GF-D8 (cell line): ENCODE measurements around the gene TSPAN8.
"Not testable (repeated sequence)": the region's sequence is repeated elsewhere in the genome, so short reads cannot be mapped to it uniquely, and the experiment has no call there.

ENCODE experiments used
- DNase-seq: peaks from one replicate; lab custom pipeline; 2025; lab: John Stamatoyannopoulos, UW

TSPAN8 gene

DNA sequence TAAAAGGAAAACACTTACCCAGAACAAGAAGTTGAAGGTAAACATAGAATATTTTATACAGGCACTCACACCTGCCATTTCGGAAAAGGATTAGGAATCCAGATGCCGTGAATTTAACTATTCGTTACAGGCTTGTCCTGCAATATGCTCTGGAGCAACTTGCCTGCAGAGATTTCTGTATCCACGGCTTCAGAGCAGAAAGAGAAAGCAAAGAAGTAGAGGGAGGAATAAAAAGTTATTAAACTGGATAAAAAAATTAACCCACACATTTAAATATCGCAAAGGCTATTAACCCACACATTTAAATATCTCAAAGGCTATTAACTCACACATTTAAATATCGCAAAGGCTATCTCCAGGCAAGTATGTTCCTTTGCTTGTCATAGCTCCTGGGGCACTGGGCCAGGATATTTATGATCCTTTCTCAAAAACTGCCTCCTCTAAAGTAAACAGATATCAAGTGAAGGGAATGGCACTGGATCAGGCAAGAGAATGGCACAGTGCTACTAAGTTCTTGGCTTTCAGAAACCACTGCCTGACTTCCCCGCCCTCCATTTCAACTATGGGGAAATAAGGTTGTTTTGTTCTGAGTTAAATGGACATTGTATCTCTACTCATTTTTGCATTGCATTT lies at the start of gene TSPAN8:
TSS of gene TSPAN8 (minus strand) at position 399 of the 633 bp plus-strand sequence. CDS start at position 78, 321 bp downstream.
- no peak for DNase-seq

DNA sequence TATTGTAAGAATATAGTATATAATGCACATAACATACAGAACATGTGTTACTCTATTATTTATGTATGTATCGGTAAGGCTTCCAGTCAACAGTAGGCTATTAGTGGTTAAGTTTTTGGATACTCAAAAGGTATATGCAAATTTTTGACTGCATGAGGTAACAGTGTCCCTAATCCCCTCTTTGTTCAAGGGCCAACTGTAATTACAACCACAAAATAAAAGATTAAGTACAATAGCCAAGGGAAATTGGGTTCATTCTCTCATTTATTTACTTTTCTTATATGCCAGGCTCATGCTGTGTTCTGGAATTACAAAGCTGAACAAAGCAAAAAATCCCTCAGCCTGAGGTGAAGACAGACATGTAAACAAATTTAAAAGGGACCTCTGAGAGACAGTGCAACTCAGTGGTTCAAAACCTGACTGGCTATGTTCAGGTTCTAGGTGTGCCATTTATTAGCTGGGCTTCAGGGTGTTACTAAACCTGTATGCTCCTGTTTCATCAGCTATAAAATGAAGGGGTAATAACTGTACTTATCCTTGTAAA lies 43.4 kb upstream of the TSPAN8 start:
- no peak for DNase-seq

DNA sequence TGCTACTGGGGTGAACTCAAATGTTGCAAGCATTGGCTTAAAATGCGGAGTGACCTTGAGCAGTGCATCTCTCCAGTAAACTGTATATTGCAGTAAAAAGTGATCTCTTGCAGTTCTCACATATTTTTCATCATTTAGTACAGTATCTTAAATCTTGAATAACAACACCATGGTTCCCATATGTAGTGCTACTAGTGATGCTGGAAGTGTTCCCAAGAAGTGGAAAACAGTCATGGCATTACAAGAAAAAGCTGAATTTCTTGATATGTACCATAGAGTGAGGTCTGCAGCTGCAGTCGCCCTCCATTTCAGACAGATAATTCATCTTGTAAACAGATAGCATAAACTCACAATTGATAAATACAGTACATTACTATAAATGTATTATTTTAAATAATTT lies 42.9 kb upstream of the TSPAN8 start:
- DNase-seq: no peak

DNA sequence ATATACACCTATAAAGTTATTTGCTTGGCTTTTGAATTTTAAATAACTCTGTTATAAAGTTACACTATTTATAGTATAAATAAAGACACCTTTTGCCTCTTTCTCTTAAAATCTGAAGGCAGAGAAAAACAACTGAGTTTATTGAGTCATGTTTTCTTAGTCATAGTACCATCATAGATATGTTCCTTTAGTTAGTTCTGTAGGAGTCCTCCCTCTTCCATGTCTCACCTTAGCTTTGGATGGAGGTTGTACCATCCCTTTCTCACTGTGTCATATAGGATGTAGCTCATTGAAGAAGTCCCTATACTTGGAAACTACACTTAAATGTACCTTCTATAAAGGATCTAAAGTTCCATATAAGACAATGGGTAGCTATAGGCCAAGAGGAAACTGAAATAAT lies 39.7 kb upstream of the TSPAN8 start:
- DNase-seq: no peak

DNA sequence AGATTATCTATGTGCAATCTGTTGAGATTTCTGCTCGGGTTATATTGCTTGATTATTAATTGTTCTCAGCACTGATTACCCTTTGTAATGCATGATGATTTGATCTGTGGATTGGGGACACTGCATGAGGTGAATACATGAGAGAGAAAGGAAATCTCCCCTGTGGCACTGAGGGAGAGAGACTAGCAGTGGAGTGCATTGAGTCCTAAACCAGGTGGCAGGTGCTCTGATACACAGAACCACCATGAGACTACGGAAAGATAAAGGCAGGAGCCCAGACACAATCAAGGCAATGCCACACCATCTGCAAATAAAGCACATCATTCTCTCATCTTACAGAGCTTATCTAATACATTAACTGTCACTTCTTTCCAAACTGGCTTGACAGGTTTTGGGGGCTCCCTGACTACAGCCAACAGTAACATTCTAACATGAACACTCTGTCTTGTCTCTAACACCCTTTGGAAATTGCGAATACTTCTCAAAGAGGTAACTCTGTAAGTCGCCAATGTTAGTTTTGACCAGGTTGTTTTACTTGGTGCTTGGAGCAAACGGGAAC lies 37.6 kb upstream of the TSPAN8 start:
- no peak for DNase-seq

DNA sequence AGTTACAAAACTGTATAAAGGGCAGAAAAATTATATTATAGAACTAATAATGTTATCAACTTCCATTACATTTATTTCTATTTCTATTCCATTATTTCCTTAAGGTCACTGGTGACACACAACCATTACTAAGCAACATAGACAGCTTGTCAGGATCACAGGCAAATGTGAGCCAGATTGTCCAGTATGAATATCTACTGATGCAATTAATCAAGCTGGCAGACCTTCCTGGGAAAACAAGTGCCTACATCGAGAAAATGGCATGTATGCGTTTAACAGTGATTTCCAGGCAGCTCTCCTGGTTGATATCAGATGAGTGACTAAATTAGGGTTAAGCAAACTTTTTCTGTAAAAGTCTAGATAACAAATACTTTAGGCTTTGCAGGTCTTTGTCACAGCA lies 36.9 kb upstream of the TSPAN8 start:
- no peak for DNase-seq

DNA sequence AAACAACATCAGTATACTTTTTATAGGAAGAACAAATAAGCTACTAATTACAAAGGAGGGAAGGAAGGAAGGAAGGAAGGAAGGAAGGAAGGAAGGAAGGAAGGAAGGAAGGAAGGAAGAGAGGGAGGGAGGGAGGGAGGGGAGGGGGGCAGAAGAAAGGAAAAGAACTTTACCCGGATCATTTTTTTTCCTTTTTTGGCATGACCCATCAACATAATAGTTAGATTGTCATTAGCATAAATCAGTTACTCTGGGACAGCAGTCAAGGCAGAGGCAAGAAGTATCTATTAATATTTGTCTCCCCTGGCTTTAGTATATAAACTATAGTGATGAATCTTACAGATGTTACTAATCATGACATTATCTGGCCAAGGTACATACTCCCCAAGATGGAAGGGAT lies 35.2 kb upstream of the TSPAN8 start:
- no peak for DNase-seq

DNA sequence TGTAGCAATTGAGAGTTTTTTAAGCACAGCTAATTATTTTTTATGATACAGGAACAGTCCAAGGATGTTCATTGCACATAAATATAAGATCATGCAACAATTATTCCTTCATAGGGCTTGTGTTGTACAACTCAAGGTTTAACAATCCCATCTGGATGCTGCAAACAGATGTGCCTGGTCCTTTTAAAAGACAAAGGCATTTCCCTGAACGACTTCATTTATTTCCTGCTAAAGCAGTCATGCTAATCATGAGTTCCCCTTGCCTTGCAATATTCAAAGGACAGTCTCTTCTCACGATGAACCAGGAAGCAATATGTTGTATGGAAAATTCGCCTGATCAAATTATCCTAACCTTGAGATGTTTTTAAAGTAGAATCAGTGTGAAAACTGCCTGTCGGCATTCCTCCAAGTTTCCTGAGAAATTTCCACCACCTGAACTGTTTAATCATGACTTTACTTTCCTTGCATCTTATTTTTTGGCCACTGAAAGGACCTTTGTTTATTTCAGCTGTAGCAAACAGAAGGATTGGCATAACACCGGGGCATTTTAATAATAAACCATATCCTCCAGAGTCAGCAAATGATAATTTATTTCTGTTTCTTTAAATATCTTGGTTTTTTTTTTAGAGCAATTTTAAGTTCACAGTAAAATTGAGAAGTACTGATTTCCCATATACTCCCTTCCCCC lies 33.9 kb upstream of the TSPAN8 start:
- no peak for DNase-seq

DNA sequence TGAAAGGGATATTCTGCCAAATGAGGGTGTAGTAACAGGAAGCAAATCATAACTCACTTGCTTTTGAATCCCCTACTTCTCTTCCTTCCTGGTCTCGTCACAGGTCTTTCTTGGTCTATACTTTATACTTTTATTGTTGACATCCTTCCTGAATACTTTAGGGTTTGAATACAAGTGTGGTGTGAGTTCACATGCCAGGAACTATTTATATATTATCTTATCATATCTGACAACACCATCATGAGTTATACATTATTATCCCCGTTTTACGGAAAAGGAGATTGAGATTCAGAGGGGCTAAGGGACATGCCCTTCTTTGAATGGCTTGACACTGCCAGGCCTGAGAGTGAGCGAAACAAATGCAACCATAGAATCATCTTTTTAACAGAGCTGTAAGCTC lies 33.0 kb upstream of the TSPAN8 start:
- no peak for DNase-seq

DNA sequence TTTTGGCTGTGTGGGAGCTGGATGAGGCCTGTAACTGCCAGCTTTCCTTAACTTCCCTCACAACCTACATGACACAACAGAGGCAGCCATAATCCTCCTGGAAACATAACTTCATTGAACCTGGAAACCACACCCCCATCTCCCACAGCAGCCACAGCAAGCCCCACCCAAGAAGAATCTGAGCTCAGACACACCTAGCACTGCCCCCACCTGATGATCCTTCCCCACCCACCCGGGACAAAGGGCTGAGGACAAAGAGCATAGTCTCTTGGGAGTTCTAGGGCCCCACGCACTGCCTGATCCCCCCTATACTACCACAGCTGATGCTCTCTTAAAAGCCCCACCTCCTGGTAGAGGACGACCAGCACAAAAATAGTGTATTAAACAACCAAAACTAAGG lies 29.6 kb upstream of the TSPAN8 start:
- DNase-seq: no peak

DNA sequence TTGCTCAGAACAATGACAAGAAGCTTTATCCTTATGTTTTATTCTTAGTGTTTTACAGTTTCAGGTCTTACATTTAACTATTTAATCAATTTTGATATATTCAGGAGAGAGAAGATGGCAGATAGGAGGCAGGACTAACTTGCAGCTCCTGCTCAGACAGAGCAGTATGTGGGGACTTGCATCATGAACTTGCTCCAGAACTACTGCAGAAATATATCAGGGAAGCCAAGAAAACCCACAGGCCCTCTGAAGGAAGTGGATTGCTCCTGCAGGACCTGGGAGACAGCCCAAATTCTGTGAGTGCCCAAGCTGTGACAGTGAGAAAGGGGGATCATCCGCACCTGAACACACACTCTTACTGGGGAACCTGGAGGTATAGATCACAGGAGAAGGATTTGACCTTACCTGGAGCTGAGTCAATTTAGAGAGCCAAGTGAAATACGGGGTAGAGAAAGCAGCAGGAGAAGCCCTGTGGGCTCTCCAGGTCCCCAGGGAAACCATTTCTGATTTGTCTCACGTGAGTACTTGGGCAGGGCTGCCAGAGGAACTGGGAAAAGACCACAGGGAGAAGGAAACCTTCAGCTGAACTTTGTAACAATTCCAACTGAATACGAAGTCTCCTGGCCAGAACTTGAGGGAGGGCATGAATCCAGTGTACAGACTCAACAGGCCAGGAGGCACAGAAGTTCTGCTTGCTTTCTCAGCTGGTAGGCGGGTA lies 28.9 kb upstream of the TSPAN8 start:
- no peak for DNase-seq

DNA sequence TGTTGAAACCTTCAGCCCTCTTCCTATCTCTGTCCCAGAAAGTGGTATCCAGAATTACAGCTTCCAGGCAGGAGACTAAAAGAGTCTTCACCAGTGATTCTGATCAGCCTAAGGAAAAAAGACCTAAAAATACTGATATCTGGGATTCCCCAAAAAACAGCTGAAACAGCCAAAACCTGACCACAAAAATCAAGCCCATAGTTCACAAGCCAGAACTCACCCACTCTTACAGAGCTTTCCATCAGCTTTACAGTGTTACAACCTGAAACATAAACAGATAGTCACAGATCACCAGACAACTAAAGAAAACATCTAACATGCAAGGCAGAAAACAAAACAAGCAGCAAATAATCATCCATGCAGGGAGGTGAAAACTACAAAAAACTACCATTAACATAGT lies 26.0 kb upstream of the TSPAN8 start:
- no peak for DNase-seq

DNA sequence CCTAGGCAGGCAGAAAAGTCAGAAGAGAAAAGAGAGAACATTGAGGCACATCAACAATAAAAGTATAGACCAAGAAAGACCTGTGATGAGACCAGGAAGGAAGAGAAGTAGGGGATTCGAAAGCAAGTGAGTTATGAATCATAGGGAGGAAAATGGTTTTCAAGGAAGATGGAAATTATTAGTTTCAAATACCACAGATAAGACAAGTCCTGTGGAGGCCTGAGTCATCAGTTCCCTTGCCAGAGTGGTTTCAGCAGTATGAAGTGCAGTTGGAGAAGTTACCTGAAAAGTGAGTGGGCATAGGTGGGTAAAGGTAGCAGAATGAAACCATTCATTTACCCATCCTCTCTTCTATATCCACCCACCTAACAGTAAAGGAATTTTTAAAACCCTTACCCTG lies 25.2 kb upstream of the TSPAN8 start:
- no peak for DNase-seq

DNA sequence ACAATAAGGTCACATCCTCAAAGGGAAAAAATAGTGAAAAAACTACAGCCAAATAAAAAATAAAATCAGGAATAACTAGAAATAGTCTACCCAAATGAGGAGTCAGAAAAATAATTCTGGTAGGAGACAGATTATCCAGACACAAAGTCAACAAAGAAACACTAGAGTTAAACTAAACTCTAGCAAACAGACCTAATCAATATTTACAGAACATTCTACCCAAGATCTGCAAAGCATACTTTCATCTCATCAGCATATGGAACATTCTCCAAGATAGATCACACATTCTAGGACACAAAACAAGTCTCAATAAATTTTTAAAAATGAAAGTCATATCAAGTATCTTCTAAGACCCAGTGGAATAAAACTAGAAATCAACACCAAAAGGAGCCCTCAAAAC lies 20.4 kb upstream of the TSPAN8 start:
- no peak for DNase-seq

DNA sequence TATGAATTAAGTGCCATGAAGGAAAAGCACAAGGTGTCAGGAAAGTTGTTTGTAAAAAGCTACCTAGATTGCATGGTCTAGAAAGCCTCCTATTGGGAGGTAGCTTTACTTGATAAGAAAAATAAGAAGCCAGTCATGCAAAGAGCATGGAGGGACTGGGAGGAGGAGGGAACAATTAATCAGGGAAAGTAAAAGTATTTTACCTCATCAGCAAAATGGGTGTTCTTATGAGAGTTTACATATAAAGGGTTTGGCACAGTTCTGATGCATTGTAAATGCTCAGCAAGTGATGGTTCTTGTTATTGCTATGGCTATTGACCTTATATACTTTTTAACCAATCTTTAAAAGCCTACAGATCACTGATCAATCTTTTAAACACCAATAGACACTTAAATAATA lies 17.0 kb upstream of the TSPAN8 start:
- DNase-seq: no peak

DNA sequence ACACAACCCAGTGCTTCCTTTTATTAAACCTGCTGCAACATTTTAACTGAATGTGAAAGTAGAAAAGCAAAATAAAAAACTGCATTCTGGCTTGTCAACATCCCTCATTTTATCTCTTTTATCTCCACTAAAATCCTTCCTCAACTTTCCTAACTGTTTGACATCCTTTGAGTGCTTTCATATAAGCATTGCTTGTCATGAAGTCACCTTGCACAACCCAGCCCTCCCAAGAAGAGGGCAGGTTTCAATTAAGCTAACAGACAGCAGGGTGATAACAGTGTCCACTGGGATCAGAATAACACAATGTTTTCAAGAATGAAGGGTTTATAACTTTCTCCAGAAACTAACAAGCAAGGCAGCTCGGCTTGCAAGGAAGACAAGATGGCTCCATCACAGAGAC lies 16.3 kb upstream of the TSPAN8 start:
- no peak for DNase-seq

DNA sequence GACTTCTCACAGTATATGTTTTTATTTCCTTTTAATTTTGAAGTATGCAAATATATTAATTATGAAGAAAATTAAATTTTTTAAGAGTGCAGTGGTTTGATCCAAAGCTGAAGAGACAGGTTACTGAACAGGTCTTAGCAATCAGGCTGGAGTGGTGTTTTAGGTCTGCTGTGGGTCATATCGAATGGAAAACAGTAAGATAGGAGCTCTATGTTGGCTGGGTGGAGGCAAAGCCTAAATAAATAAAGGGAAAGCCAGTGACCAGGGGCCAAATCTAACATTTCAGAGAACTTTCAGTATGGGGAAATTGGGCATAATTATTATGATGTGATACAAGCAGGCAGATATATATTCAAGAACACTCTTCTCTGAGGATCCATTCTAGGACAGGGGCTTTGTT lies 12.7 kb upstream of the TSPAN8 start:
- no peak for DNase-seq

DNA sequence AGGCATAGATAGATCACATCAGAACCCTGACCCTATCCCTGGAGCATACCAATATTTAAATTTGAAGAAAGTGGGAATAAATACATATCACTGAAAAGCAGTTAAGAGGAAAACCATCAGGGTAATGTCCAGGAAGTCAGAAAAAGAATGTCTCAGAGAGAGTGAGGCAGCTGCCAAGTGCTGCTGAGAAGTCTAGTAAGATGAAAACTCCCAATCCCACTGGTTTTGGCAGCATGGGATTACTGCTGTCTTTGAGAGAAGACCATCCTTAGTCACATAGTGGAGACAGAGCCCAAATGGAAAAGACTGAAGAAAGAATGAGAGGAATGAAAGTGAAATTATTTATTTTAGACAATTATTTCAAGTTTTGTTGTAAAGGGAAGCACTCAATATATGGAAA lies 11.5 kb upstream of the TSPAN8 start:
- DNase-seq: no peak

DNA sequence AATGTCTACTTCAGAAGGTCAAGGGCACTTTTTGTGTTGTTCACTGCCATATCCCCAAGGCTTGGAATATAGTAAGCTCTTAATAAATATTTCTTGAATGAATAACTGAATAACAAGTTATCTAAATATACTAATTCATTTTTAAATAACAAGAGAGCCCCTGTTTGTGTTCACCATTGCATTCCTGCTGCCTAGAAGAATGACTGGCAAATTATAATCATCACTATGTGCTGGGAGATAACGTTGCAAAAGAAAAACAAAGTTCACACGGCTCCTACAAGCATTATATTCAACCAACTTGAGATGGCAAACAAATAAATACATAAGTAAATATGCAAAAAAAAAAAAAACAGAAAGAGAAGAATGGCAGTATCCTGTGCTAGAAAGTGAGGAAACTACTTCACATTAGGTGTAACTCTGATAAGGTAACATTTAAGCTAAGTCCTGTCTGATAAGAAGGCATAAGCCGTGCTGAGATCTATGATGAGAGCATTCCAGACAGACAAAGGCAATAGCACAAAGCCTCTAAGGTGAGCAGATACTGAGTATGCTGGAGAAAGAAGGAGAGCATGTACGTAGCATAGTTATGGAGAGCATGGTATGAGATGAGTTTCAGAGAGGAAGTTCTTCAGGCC lies 9.2 kb upstream of the TSPAN8 start:
- DNase-seq: no peak

DNA sequence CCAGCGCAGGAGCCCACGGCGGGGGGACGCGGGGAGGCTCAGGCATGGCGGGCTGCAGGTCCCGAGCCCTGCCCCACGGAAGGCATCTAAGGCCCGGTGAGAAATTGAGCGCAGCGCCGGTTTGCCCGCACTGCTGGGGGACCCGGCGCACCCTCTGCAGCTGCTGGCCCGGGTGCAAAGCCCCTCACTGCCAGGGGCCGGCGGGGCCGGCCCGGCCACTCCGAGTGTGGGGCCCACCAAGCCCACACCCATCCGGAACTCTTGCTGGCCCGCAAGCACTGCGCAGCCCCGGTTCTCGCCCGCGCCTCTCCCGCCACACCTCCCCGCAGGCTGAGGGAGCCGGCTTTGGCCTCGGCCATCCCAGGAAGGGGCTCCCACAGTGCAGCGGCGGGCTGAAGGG lies 8.5 kb upstream of the TSPAN8 start:
- no peak for DNase-seq

DNA sequence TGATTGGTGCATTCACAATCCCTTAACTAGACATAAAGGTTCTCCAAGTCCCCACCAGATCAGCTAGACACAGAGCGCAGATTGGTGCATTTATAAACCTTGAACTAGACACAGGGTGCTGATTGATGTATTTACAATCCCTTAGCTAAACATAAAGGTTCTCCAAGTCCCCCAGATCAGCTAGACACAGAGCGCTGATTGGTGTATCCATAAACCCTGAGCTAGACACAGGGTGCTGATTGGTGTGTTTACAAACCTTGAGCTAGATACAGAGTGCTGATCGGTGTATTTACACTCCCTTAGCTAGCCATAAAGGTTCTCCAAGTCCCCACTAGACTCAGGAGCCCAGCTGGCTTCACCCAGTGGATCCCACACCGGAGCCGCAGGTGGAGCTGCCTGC lies 8.0 kb upstream of the TSPAN8 start:
- not testable (repeated sequence) for DNase-seq

DNA sequence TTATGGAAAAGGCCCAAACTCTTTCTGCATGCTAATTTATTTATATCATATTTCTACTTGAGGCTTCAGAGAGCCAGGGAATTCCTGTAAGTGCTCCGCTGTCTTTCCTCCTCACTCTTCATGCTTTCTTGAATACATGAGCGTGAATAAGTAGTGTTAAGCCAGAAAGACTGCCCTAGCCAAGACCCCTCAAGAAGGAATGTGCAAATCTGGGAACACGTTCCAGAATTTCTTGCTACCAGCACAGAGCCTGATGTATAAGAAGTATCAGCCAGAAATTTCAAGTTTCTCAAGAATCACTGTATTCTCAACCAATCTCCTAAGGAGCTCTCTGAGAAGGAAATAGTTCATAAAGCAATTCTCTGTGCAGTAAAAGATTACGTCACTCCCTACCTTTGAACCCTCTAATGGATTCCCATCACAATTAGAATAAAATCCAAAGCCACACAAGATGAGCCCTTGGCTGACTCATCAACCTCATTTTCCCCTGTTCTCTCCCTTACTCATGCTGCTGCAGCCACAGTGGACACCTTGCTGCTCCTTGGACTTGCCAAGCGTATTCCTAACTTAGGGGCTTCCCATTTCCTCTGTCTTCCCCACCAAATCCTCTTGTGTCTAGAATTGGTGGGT lies 6.9 kb upstream of the TSPAN8 start:
- DNase-seq: no peak
